ENCODE data around the gene VSTM4.

VSTM4 gene

GRCh38 chr10:49075743-49076142 is 39.6 kb downstream of the VSTM4 start:
- TF ChIP-seq CTCF (IDR thresholded peaks at IDR 0.05; ENCODE audit: borderline replicate concordance, control extremely low read depth, extremely low read depth, insufficient read depth, missing control alignments) = no peak
- DNase-seq (ENCODE audit: low spot score) = no peak
- in situ Hi-C loops (cut with MboI; ENCODE audit: low sequenced_read_pairs, unreplicated experiment) = no loop called here

- in situ Hi-C loops (cut with MboI; ENCODE audit: low sequenced_read_pairs, unreplicated experiment) = no loop called here
- no peak for TF ChIP-seq CTCF (IDR thresholded peaks at IDR 0.05; ENCODE audit: borderline replicate concordance, control extremely low read depth, extremely low read depth, insufficient read depth, missing control alignments)
- DNase-seq (ENCODE audit: low spot score) = no peak
These were observed 40.3 kb downstream of the VSTM4 start for GRCh38 chr10:49074836-49075682.

GRCh38 chr10:49072166-49072885 is 43.0 kb downstream of the VSTM4 start:
- in situ Hi-C loops (cut with MboI; ENCODE audit: low sequenced_read_pairs, unreplicated experiment) = no loop called here
- no peak for TF ChIP-seq CTCF (IDR thresholded peaks at IDR 0.05; ENCODE audit: borderline replicate concordance, control extremely low read depth, extremely low read depth, insufficient read depth, missing control alignments)
- no peak for DNase-seq (ENCODE audit: low spot score)

GRCh38 chr10:49071160-49071761 is 44.1 kb downstream of the VSTM4 start:
- DNase-seq (ENCODE audit: low spot score) = no peak
- TF ChIP-seq CTCF (IDR thresholded peaks at IDR 0.05; ENCODE audit: borderline replicate concordance, control extremely low read depth, extremely low read depth, insufficient read depth, missing control alignments) = no peak
- in situ Hi-C loops (cut with MboI; ENCODE audit: low sequenced_read_pairs, unreplicated experiment) = no loop called here

- in situ Hi-C loops (cut with MboI; ENCODE audit: low sequenced_read_pairs, unreplicated experiment) = no loop called here
- no peak for DNase-seq (ENCODE audit: low spot score)
- no peak for TF ChIP-seq CTCF (IDR thresholded peaks at IDR 0.05; ENCODE audit: borderline replicate concordance, control extremely low read depth, extremely low read depth, insufficient read depth, missing control alignments)
These were observed 44.6 kb downstream of the VSTM4 start for GRCh38 chr10:49070701-49071100.

GRCh38 chr10:49068672-49069217 is 46.6 kb downstream of the VSTM4 start:
- TF ChIP-seq CTCF (IDR thresholded peaks at IDR 0.05; ENCODE audit: borderline replicate concordance, control extremely low read depth, extremely low read depth, insufficient read depth, missing control alignments) = no peak
- no peak for DNase-seq (ENCODE audit: low spot score)
- in situ Hi-C loops (cut with MboI; ENCODE audit: low sequenced_read_pairs, unreplicated experiment) = no loop called here
